DOHH2 (cell line): ENCODE data around the gene AMY1B.
"Not testable (repeated sequence)": the region's sequence is repeated elsewhere in the genome, so short reads cannot be mapped to it uniquely, and the experiment has no call there.

ENCODE experiments used
- H3F3A ChIP-seq: fragments of 200-600 bp; sonication (generic), shearing (Covaris generic); 2 replicates; pipeline ENCODE4 v1.6.0; 2016; ENCODE audit warnings: antibody characterized with exemption, mild to moderate bottlenecking; ENCODE audit not compliant: control insufficient read depth, insufficient read depth
- H3K27ac ChIP-seq: fragments of 200-600 bp; sonication (generic); 2 replicates; pipeline ENCODE4 v1.5.1; 2014; ENCODE audit warnings: low read depth, mild to moderate bottlenecking, low read length, moderate library complexity
- H3K27me3 ChIP-seq: fragments of 200-600 bp; sonication (generic); 2 replicates; pipeline ENCODE4 v1.6.1; 2014; ENCODE audit warnings: mild to moderate bottlenecking, low read length, mixed read lengths; ENCODE audit not compliant: control insufficient read depth
- H3K36me3 ChIP-seq: fragments of 200-600 bp; sonication (generic); 2 replicates; pipeline ENCODE4 v1.6.1; 2014; ENCODE audit warnings: mild to moderate bottlenecking, low read length, moderate library complexity, mixed read lengths; ENCODE audit not compliant: control insufficient read depth
- H3K4me1 ChIP-seq: fragments of 200-600 bp; sonication (generic); 2 replicates; pipeline ENCODE4 v1.6.1; 2014; ENCODE audit warnings: mild to moderate bottlenecking, low read length, mixed read lengths; ENCODE audit not compliant: control insufficient read depth
- H3K4me2 ChIP-seq: fragments of 200-600 bp; sonication (generic); 2 replicates; pipeline ENCODE4 v1.6.0; 2014; ENCODE audit warnings: mild to moderate bottlenecking, low read length, moderate library complexity
- H3K4me3 ChIP-seq: fragments of 200-600 bp; sonication (generic); 2 replicates; pipeline ENCODE4 v1.5.1; 2014; ENCODE audit warnings: mild to moderate bottlenecking, low read length, mixed read lengths
- H3K79me2 ChIP-seq: fragments of 200-600 bp; sonication (generic); 2 replicates; pipeline ENCODE4 v1.6.1; 2014; ENCODE audit warnings: mild to moderate bottlenecking, low read length, mixed read lengths; ENCODE audit not compliant: control insufficient read depth
- H3K9me2 ChIP-seq: fragments of 200-600 bp; sonication (generic); replicated peaks from 2 replicates; pipeline ENCODE4 v1.6.1; 2014; ENCODE audit warnings: mild to moderate bottlenecking, low read length, mixed read lengths; ENCODE audit not compliant: control insufficient read depth
- H3K9me3 ChIP-seq: fragments of 200-600 bp; sonication (generic); 2 replicates; pipeline ENCODE4 v1.6.1; 2014; ENCODE audit warnings: antibody characterized with exemption, low read length, mixed read lengths; ENCODE audit not compliant: control insufficient read depth, insufficient read depth
- H4K20me1 ChIP-seq: fragments of 200-600 bp; sonication (generic); 2 replicates; pipeline ENCODE4 v1.6.0; 2014; ENCODE audit warnings: low read depth, mild to moderate bottlenecking, antibody characterized with exemption, low read length, moderate library complexity; ENCODE audit not compliant: control insufficient read depth, insufficient read depth

Gene AMY1B

GRCh38 chr1:103641194-103641593 lies 54.8 kb downstream of the AMY1B start:
- H4K20me1 ChIP-seq, H3F3A ChIP-seq, H3K9me2 ChIP-seq, H3K36me3 ChIP-seq, H3K4me2 ChIP-seq, H3K9me3 ChIP-seq, H3K4me3 ChIP-seq, H3K27me3 ChIP-seq, H3K27ac ChIP-seq, H3K79me2 ChIP-seq, H3K4me1 ChIP-seq: not testable (repeated sequence)
